Activated CD8-positive, alpha-beta memory T cell treated with anti-CD3 and anti-CD28 coated beads for 48 hours (primary cell): ENCODE data around the gene C1QC.
A peak's percentile ranks its signal among the peaks of the same experiment; 100 is the strongest.

ENCODE experiments used
- DNase-seq, 3 experiments: peaks; one replicate each; pipeline ENCODE4 v3.0.0-alpha.2; 2020; ENCODE audit warnings: low read depth in 2 of 3, low spot score in 2 of 3

Gene C1QC

GRCh38 chr1:22619252-22619651 is 24.2 kb upstream of the C1QC start:
- no peak for DNase-seq

- no peak for DNase-seq
Measured at GRCh38 chr1:22619798-22620197, 23.6 kb upstream of the C1QC start.

DNA sequence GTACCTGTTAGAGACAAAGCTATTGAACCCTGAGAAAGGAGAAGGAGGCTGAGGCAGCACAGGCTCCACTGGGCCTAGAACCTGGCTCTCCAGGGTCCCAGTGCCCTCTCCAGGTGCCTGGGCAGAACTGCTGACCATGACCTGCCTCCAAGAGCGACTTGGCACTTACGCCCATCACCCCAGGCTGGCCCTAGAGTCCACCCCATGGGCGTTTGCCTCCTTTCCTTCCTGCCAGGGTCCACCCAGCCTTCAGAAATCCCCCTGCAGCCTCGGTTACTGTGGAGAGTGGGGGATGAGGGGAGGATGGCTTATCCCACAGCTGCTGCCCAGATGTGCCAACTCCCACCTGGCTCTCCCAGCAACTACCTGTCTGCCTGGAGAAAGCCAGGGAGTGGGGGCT is 21.7 kb upstream of the C1QC start:
- no peak for DNase-seq

- DNase-seq = no peak
Measured at GRCh38 chr1:22625262-22625925, 18.0 kb upstream of the C1QC start.

GRCh38 chr1:22626237-22627157 is 16.9 kb upstream of the C1QC start:
- no peak for DNase-seq

DNA sequence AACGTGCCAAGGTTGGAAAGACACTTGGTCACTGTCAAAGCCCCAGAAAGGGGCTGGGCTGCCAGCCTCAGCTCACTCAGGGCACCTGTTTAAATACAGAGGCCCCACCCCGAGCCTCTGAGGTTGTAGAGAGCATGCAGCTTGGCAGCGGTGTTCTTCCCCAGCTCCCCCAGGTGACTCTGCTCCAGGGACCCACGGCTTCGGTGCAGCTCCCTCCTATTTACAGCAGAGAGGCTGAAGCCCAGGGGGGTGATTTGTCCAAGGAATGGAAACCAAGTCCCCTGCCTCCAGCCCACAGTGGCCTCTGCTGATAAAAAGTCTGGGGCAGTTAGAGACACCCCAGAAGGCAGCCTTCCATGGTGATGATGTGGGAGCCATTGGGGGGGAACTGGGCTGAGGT is 16.1 kb upstream of the C1QC start:
- no peak for DNase-seq

DNA sequence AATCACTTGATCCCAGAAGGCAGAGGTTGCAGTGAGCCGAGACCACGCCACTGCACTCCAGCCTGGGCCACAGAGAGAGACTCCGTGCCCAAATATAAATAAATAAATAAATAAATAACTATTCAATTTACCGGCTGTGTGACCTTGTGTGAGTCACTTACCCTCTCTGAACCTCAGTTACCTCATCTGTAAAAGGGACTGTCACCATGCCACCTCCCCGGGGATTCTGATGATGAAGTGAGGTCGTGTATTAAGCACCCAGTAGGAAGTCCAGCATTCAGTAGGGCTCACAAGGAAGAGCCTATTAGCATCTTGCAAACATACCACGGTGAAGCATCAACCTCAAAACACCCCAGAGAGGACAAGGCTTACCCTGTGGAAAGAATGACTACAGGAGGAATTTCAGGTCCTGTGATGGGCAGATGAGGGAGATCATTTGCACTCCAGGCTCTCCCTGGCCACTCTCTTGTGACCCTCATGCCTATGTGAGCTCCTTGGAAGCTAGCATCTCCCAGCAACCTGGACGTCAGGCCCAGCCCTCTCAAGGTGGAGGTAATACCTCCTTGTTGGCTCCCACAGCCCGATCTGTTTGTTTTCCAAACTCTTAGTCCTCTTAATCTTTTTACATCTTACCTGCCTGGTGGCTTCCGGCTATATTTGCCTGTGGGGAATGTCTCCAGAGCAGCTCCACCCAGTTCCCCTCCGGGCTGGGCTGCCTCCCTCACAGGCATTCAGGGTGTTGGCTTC is 14.6 kb upstream of the C1QC start:
- no peak for DNase-seq

GRCh38 chr1:22629886-22630285 is 13.5 kb upstream of the C1QC start:
- no peak for DNase-seq

- no peak for DNase-seq
Measured at GRCh38 chr1:22633697-22634463, 9.6 kb upstream of the C1QC start.

- DNase-seq = no peak
Measured at GRCh38 chr1:22635436-22635835, 8.0 kb upstream of the C1QC start.

- no peak for DNase-seq
Measured at GRCh38 chr1:22636353-22636752, 7.1 kb upstream of the C1QC start, which contains the start of gene C1QA. Gene C1QA (plus strand): TSS chr1:22636628. CDS start chr1:22637617, 989 bp downstream.

DNA sequence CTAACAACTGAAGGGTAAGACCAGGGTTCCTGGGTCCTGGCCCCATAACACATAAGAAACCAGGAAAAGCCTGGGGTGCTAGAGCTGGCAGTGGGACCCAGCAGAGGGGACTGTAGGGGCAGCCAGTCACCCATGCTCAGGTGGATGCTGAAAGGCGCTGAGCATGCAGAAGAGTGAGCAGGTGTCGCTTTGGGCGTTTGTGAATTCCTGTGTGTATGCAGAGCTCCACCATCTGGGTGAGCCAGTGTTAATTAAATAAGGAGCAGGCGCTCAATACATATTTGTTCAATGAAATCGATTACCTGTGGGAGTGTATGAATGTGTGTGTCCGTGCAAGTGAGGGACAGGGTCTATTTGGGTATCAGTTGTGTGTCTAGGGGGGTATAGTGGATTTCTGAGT is 6.5 kb upstream of the C1QC start:
- DNase-seq = no peak

DNA sequence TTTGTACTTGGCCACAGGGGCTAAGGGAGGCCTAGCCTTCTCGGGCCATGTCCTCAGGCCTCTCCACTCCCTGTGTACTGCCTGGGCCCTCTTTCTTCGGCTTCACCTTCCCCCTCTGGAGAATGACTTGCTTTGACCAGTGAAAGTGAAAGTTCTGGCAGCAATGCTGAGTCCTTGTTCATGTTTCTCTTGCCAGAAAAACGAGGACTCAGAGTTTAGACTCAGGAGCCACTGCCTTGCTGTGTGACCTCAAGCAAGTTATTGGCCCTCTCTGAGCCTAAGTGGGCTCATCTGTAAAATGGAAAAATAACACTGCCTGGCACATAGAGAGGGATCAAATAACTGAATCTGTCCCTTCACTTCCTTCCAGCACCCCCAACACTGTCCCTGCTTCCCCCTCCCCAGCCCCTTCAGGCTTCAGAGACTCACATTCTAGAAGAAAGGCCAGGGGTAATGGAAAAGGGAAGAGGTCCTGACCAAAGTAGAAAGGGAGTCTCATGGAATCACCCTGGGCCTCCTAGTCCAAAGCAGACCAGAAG is 5.5 kb upstream of the C1QC start:
- no peak for DNase-seq

- DNase-seq = no peak
Measured at GRCh38 chr1:22638476-22639234, 4.8 kb upstream of the C1QC start.

DNA sequence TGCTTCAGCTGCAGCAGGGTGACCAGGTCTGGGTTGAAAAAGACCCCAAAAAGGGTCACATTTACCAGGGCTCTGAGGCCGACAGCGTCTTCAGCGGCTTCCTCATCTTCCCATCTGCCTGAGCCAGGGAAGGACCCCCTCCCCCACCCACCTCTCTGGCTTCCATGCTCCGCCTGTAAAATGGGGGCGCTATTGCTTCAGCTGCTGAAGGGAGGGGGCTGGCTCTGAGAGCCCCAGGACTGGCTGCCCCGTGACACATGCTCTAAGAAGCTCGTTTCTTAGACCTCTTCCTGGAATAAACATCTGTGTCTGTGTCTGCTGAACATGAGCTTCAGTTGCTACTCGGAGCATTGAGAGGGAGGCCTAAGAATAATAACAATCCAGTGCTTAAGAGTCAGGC is 4.1 kb upstream of the C1QC start:
- no peak for DNase-seq

GRCh38 chr1:22641247-22641646 is 2.2 kb upstream of the C1QC start:
- no peak for DNase-seq

DNA sequence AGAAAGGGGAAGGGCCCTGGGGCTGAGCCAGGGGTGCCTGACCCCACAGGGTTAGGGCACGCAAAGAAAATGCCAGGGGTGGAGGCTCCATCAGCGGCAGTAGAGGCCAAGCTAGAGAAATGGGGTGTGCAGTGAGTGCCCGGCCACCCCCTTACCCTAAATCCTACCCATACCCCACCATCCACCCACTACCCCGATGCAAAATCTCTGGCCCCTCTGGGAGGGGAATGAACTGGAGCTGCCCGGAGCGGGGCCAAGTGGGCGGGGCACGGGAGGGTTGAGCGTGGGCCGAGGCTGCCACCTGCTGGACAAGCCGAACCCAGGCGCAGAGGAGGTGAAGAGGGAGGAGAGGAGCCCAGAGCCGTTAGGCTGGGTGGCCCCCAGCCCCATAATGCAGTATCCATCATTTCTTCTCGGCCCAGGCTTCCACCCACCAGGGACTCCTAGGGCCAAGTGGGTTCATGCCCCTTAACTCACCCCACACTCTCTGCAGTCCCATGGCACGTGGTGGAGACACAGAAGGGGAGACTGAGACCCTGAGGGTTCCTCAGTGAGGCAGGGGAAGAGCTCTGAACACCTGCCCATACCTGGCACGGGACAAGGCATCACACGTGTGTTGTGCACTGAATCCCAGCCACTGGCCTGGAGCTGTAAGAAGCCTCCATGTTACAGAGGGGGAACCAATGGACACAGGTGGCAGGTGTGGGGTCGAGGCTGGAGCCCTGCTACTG is 1.4 kb upstream of the C1QC start:
- peak; percentile 30 to 43 (median 42) for DNase-seq

GRCh38 chr1:22643928-22644327 is 495 bp downstream of the C1QC start:
- no peak for DNase-seq

DNA sequence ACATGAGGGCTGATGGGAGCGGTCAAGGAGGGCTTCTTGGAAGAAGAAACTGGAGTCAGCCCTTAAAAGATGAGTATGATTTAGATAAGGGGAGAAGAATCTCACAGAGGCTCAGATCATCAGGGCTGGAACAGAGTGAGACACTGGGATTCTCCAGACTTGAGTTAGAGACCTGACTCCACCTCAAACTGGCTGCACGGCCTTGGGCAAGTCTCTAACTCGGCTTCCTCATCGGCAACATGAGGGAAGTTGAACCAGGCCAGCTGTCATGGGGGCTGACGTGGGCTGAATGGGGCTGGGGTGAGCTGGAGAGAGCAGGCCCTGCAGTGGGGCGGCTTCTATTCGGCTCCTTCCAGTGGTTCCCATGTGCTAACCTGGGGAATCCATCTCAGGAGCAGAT is 2.5 kb downstream of the C1QC start:
- no peak for DNase-seq
